SH-SY5Y (cell line): Measurements from ENCODE around the gene CCS.

Experiments
- GATA2 ChIP-seq: IDR thresholded peaks from 2 replicates; pipeline ENCODE4 v1.6.1; 2011; ENCODE audit warnings: mild to moderate bottlenecking, low read depth, low read length
- GATA3 ChIP-seq: IDR thresholded peaks from 2 replicates; pipeline ENCODE4 v1.6.1; 2011; ENCODE audit warnings: low read depth, mild to moderate bottlenecking, low read length, moderate library complexity

GRCh38 chr11:66626382-66626781, 33.4 kb downstream of the CCS start:
- no peak for TF ChIP-seq GATA2
- no peak for TF ChIP-seq GATA3
